Neural progenitor cell (in vitro differentiated cells): Measurements from ENCODE around the gene TYW5.

Source experiments
- CTCF ChIP-seq: fragments of 200-600 bp; sonication (generic); IDR thresholded peaks from 2 replicates; pipeline ENCODE4 v1.5.1; 2017; ENCODE audit warnings: antibody characterized with exemption, mild to moderate bottlenecking
- EZH2 ChIP-seq: fragments of 200-600 bp; sonication (generic); IDR thresholded peaks from 2 replicates; pipeline ENCODE4 v1.6.1; 2017; ENCODE audit warnings: antibody characterized with exemption, mild to moderate bottlenecking, moderate library complexity
- EZH2phosphoT487 ChIP-seq: fragments of 200-600 bp; sonication (generic); IDR thresholded peaks from 2 replicates; pipeline ENCODE4 v1.6.1; 2017; ENCODE audit warnings: antibody characterized with exemption

- TF ChIP-seq CTCF (no peak), EZH2phosphoT487 (no peak), EZH2 (no peak)
Measured at GRCh38 chr2:199955007-199955338, 318 bp downstream of the TYW5 start.
